ENCODE results near the gene SH3GL3.

Gene SH3GL3, protein sequence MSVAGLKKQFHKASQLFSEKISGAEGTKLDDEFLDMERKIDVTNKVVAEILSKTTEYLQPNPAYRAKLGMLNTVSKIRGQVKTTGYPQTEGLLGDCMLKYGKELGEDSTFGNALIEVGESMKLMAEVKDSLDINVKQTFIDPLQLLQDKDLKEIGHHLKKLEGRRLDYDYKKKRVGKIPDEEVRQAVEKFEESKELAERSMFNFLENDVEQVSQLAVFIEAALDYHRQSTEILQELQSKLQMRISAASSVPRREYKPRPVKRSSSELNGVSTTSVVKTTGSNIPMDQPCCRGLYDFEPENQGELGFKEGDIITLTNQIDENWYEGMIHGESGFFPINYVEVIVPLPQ

DNA sequence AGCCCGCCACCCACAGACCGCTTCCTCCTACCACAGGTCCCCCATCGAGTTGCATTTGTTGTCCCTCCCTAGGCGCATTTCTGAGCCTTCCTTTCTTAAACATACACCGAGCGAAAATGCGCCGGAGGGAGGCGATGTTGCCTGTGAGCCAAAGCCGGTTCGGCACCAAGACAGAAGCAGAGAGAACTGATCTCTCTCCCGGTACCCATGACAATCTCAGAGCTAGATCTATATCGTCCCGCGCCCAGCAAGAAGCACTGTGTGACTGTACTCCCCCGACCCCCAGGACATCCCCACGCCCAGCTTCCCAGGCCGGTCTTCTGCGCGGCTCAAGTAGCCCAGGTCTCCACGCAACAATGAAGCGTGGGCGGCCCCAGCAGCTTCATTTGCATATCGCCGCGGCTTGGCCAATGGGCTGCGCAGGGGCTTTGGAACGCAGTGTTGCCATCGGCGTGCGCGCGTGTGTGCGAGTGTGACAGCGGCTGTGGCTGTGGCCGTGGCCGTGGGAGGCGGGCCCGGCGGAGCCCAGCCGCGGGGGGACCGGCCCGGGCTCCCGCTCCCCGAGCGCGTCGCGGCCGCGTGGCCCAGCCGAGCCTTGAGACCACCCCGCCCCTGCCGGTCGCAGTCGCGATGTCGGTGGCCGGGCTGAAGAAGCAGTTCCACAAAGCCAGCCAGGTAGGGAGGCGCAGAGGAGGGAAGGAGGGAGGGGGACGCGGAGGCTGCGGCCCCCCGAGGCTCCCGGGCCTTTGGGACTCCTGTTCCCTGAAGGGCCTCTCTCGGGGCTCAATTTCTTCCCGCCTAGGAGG lies at the start of gene SH3GL3:
TSS of gene SH3GL3 (plus strand) at position 438 of the 806 bp plus-strand sequence. CDS start at position 631, 193 bp downstream.
- DNase-seq, result peak; percentile 67

DNA sequence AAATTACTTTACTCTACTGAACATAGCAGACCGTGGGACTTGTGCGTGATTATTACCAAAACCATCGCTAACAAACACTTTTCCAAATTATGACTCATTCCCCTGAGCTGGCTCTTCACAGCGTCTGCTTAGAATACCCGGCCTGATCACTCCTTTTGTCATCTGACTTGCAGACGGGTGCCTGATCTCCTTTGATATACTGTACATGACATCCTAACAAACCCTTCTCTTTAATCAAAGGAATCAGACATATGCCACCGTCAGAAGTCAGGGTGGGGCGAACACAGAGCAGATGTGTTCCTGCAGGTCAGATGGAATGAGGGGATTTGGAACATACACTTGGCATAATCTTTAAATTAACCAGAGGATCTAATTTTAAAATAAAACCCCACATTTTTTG lies 48.5 kb upstream of the SH3GL3 start:
- peak; percentile 2 for DNase-seq

DNA sequence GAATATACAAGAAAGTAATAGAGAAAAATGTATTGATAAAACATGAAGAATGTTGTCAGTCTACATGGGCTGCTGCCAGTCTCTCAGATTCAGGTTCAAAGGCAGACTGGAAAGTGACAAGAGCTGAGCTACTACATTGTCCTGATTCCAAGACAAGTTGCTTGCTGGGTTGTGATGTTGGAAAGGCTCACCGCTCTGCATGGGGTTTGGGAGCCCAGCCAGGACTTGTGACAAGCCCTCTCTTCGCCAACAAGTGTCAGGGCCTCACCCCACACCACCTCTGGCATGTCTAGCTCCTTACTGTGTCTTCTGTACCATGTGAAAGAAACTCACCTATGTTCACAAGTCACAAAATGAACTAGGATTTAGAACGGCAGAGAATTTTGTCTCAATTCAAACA lies 43.0 kb upstream of the SH3GL3 start:
- no peak for DNase-seq

DNA sequence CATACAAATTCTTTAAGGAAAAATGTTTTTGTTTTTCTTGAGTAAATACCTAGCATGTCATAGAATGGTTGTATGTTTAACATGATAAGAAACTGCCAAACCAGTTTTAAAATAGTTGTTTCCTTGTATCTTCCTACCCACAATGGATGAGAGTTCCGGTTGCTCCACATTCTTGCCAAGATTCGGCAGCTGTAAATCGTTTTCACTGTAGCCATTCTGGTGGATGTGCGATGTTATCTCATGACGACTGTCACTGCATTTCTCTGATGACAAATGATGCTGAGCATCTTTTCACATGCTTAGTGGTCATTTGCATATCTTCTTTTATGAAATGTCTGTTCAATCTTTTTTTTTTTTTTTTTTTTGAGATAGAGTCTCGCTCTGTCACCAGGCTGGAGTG lies 36.6 kb upstream of the SH3GL3 start:
- DNase-seq, result no peak

DNA sequence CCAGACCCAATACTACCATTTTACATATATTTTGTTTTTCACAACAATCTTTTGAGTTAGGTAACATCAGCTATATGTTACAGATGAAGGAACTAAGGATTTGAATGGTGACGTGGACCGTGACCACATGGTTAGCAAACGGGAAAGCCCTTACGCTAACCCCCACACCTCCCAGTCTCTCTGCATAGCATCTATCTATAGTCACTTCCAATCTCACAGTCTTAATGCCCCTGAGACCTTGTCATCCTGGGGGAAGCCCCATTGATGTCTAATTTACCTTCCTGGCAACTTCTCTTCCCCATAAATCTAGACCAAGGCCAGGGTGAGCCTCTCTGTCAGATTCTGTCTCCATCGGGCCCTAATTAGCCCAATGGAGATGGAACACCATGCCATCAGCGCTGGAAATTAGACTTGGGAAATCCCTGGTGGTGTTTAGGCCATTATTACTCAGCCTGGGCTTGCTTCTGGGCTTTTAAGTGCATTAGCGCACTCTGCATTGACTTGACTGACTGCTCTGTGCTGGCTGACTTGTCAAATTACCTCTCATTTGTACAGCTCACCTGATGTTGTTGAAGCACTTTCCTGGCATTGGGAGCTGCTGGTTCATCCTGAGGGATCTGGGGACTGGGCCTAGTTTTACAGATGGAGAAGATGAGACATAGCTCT lies 34.0 kb upstream of the SH3GL3 start:
- no peak for DNase-seq

DNA sequence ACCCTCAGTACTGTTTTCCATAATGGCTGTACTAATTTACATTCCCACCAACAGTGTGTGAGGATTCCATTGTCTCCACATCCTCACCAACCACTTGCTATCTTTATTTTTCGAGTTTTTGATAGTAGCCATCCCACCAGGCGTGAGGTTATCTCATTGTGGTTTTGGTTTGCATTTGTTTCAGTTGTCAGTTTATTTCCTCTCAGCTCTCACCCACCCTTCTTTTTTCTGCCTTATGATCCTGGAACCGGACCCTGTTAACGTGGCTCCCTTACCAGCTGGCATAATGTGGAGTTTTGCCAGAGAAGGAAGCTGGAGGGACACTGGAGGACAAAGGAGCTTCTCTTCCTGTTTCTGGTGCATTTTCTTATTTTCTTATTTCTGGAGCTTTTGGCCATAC lies 25.1 kb upstream of the SH3GL3 start:
- peak; percentile 32 for DNase-seq

DNA sequence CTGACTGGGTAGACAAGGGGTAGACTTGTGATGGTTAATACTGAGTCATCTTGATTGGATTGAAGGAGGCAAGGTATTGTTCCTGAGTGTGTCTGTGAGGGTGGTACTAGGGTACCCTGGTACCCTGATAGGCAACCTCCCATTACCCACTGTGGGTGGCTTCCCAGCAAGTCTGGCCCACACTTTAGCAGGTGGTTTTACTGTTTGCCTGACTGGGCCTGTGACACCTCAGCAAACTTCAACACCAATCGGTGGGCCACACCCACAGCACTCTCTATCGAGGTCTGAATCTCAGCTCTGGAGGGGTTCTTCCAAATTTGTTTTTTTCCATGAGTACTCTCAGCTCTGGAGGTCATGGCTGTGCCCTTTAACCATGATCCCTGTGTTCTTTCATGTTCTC lies 24.6 kb upstream of the SH3GL3 start:
- DNase-seq, result no peak

DNA sequence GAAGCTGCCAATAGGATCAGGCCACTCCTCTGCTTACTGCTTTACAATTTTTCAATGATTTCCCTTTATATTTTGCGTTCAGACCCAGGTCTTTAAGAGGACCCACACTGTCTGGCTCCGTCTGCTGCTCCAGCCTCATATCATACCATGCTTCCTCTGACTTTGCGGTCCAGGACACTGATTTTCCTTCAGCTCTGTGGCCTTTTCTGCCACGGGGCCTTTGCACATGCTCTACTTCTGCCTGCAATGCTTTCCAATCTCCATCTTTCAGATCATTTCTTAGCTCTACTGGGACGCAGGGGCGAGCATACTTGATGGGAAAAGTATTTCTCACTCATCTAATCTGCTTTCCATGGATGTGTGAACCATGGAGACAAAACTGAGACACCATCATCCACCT lies 23.0 kb upstream of the SH3GL3 start:
- no peak for DNase-seq

DNA sequence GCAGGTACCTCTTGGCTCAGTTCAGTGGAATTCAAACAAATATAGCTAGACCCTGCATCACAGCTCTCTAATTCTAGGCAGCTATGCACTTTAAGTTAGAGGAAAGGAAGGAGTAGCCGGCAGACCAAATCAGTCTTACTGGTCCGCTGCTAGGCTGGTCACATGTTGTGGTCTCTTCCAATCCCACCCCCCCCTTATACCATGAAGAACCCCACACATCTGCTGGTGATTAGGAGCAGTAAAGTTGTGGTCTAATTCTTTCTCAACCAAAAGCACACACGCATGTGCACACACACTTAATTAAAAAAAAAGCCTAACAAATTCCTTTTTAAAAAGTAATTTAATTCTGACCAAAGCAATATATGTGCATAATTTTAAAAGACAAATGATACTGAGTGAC lies 16.7 kb upstream of the SH3GL3 start:
- no peak for DNase-seq

DNA sequence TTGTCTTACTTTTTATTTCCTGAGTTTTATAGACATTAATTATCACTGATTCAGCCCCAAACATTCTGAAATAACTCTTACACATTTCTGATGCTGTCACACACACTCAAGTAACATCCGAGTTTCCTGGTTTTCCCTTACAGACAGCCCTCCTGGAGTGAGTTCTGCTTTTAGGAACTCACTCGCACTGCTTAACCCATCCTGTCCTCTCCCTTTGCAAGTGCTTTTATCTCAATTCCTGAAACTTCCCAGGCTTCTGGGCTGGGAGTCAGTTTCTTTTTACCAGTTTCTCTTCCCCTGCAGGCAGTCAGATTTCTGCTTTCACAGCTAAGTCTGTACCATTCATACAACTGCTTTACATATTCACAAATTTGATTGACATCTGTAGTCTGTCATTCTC lies 15.6 kb upstream of the SH3GL3 start:
- DNase-seq, result no peak

DNA sequence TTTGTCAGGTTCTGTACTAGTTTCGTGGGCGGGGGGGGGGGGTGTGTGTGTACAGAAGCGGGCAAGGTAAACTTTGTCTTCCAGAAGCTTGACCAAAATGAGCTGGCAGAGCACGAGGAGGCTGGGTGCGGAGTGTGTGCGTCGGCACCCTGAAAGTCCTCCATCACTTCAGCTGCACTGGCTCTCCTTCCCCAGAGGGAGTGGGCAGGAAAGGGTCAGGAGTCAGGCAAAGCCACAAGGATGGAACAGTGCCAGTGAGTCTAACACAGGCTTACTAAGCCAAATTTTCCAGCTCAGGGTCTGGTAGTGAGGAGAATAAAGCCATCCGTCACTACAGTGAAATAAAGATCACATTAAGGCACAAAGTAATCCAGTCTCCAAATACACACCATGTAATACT lies 11.9 kb upstream of the SH3GL3 start:
- DNase-seq, result no peak

DNA sequence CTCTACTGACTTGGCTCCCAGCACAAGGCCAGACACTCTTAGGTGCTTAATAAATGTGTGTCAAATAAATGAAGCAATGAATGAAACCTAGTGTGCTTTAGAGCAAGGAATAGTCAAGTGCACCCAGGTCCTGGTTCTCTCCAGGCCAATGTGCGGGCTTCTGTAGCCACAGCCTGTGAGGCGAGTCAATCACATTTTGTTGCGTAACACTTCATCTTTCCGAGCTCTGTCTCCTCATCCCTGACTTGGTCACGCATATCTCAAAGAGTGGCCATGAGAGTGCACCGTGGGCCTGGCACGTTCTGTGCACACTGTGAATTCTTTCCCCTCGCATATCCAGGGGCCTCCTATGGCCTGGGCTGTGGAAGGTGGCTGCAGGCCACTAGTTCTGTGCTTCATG lies 11.4 kb upstream of the SH3GL3 start:
- no peak for DNase-seq

DNA sequence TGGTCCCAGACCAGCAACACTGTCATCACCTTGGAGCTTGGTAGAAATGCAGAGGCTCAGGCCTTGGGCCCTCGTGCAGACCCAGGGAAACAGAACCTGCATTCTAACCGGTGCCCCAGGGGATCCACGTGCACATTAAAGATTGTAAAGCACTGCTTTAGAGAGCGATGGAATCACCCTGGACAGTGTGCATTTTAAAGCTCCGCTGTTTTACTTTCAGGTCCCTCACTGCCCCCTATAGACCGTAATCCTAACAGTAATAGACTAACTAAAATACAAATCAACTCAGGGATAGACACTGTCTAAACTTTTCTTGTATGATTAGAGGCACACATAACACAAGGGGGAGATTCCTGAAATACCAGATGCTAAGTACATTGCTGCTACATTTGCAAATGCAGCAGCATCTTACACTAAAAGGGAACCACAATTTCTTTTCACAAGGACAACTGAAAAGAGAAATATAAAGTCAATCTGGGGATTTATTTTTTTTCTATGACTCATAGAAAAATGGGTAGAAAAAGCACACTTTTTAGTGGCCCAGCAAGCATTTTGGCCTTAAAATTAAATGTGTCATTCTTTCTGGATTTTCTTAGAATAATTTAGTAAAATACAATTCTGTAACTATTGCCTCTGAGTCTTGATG lies 10.5 kb upstream of the SH3GL3 start:
- peak; percentile 60 for DNase-seq

DNA sequence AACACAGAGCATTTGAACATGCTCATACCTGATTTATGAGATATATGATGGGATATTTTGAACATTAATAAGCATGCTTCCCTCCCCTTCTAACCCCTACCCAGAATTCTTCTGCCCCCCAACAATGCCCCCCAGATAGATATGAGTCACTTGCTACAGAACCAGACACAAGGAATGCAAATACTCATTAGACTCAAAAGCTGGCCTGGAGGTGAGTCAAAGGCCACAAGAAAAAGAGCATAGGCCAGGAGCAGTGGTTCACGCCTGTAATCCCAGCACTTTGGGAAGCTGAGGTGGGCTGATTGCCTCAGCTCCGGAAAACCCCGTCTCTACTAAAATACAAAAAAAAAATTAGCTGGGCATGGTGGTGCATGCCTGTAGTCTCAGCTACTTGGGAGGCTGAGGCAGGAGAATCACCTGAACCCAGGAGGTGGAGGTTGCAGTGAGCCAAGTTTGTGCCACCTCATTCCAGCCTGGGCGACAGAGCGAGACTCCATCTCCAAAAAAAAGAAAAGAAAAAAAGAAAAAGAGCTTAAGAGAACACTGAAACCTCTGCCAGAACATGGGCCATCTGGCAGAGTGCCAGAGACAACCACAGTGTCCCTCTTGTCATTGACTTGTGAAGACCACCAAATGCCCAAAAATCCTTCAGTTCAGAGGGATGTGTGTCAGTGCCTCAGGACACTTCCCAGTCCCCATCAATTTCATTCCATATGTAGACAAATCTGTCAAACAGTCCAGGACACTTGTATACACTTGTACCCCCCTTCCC lies 3.9 kb upstream of the SH3GL3 start:
- no peak for DNase-seq

DNA sequence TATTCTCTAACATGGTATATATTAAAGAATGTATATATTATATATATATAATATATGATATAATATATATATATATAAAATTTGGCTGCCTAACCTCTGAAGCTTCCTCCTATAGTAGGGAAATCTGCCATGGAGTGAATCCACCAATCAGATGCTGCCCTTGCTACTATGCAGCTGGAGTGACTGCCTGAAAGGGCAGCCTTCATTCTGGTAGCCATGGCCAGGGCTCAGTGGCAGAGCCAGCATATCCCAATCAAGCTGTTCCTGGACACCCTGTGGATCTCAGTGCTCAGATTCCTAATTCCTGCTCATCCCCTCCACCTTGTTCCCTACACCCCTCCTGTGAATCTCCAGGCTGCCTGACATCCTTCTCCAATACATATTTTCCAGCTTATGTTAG lies 2.2 kb upstream of the SH3GL3 start:
- no peak for DNase-seq

DNA sequence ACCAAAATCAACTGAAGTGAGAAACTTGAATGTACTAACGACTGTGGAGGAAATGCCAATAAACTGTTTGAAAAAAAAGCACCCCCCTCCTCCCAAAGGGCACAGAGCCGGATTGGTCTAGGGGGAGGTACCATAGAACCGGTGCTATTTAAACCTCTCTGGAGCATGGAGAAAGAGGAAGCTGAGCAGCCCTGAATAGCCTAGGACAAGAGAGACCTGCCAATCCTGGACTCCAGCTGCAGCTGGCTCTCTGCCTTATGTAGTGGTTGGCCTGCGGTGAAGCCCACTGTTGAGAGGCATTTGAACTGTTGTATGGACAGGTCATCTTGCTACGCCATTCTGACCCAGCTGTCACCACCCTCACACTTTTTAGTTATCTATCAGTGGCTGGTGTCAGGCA lies 1.5 kb upstream of the SH3GL3 start:
- DNase-seq, result no peak

DNA sequence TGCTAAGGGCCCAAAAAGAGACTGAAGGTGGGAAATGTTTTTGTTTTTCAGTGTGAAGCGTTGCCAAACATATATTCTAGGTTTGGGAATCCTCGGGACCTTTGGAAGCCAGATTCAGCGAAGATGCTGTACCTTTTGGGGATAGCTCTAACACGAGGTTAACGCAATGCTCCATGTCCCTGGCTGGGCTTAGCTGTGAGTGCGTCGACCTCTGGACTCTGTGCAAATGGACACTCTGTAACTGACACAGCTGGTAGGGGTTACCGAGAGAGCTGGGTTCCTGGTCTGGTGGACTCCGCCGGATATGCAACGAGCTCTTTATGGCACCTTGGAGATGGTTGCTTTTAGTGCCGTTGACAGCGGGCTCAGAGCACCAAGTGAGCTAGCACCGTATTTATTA lies 724 bp upstream of the SH3GL3 start:
- DNase-seq, result no peak

DNA sequence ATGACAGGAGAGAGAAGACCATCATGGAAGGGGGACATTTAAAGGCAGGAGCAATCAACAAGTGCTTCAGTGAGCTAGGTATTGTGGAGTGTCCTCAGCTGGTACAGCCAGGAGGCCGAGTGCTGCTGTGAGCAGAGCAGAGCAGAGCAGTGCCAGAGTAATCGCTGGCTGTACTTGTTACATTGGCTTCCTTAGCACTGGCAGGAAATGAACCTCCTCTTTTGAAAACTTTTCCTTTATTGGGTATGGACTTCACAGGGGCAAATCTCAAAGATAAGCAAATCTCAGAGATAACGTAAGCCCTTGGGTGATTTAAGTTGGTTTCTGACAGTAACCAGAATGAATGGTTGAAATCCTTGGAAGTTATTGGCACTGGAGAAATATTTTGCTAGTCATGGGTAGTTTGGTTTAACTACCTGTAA lies 2.1 kb downstream of the SH3GL3 start:
- DNase-seq, result no peak

DNA sequence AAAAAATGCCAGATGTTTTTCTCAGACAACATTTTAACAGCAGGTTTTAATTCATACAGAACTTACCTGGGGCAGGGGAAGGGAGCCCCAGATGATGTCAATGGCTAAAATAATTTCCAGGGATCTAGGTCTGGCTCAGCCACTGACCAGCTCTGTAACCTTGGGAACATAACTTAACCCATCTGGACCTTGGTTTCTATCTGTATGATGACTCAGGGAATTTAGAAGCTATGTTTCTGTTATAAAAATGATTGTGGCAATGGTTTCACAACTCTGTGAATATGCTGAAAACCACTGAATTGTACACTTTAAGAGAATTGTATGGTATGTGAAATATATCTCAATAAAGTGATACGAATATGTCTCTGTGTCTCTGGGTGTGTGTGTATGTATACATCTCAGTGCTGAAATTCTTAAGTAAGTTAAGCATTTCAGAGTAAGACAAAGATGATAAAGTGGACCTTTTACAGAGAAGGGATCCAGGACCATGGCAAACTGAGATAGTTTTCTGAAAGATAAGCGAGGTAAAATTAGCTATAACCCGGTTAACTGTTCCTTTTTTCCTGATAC lies 2.9 kb downstream of the SH3GL3 start:
- DNase-seq, result no peak

DNA sequence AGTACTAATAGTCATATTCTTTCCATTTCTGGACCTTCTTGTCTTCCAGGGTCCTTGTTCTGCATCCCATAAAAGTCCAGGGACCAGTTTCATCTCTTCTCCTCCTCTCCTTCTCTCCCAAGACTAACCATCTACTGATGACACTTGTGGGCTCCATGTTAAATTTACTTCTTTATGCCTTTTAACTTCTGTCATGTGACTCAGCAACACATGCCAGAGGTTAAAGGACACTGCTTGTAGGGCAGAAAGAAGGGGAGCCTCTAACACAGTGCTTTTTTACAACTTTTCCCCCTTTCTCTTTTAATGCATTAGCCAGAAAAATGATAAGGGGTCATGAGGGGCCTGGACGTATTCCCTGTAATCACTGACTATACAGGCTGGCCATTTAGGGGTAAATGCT lies 10.0 kb downstream of the SH3GL3 start:
- no peak for DNase-seq

DNA sequence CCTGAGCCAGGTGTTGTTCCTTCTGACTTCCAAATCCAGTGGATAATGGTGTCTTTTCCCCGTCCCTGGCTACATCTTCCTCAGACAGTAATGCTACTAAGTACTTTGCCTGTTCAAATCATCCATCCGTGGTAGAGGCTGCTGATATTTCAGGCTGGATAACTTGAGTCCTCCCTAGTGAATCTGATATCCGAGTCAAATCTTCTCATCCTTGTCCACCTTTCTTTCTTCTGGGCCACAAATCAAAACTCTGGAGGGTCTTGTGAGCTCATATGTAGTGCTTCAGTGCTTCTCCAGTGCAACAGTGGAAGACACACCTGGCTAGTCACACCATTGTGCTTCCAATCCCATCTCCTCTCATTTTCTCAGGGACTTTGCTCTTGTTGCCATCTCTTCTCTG lies 11.2 kb downstream of the SH3GL3 start:
- no peak for DNase-seq

DNA sequence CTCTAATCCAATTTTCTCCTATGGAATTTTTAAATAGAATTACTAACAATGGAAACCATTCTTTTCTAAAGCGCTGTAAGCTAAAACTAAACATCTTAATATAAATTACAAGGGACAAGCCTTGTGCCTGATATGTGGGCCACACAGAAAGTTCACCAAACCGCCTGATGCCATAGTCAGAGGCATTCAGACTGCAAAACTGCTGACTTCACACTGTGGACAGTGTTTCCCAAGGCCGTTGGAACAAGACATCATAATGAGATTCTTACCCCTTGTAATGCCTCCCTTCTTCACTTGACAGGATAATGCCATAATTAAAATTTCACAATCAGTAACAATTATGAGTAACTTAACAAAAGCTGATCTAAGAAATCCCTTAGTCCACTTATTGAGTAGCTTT lies 14.9 kb downstream of the SH3GL3 start:
- no peak for DNase-seq
